Adipocyte (in vitro differentiated cells): Measurements from ENCODE around the gene TBC1D13.
"Not testable (repeated sequence)": the region's sequence is repeated elsewhere in the genome, so short reads cannot be mapped to it uniquely, and the experiment has no call there.

Source experiments
- DNase-seq: peaks from one replicate; pipeline ENCODE4 v3.0.0-alpha.2; 2015; ENCODE audit warnings: low read depth
- H3K27me3 ChIP-seq: replicated peaks from 2 replicates; pipeline ENCODE4 v1.7.0; 2013; ENCODE audit warnings: mild to moderate bottlenecking, low read length, moderate library complexity; ENCODE audit not compliant: control insufficient read depth, insufficient read depth
- H3K36me3 ChIP-seq: 2 replicates; pipeline ENCODE4 v1.7.0; 2013; ENCODE audit warnings: low read length, mild to moderate bottlenecking, moderate library complexity; ENCODE audit not compliant: control insufficient read depth, insufficient read depth, severe bottlenecking
- H3K4me1 ChIP-seq: 2 replicates; pipeline ENCODE4 v1.7.0; 2013; ENCODE audit warnings: mild to moderate bottlenecking, low read length, moderate library complexity; ENCODE audit not compliant: control insufficient read depth, insufficient read depth
- H3K4me3 ChIP-seq: 2 replicates; pipeline ENCODE4 v1.7.0; 2013; ENCODE audit warnings: mild to moderate bottlenecking, low read length, moderate library complexity
- H3K9ac ChIP-seq: 2 replicates; pipeline ENCODE4 v1.7.0; 2013; ENCODE audit warnings: mild to moderate bottlenecking, low read length, moderate library complexity
- H3K9me3 ChIP-seq: 2 replicates; pipeline ENCODE4 v1.7.0; 2013; ENCODE audit warnings: mild to moderate bottlenecking, low read length, moderate library complexity; ENCODE audit not compliant: control insufficient read depth

Gene TBC1D13

GRCh38 chr9:128838338-128838737 is 51.3 kb downstream of the TBC1D13 start:
- Histone ChIP-seq H3K9ac (no peak overlapping the region), H3K4me1 (no peaks in the 10 kb centered on the region), H3K9me3 (no peaks in the 10 kb centered on the region), H3K27me3 (no peaks in the 10 kb centered on the region), H3K36me3 (no peaks in the 10 kb centered on the region), H3K4me3 (no peak overlapping the region)
- no peak for DNase-seq

GRCh38 chr9:128840524-128840923 is 53.5 kb downstream of the TBC1D13 start:
- H3K4me1 ChIP-seq = no peaks in the 10 kb centered on the region

GRCh38 chr9:128841694-128842492 is 54.8 kb downstream of the TBC1D13 start:
- Histone ChIP-seq H3K9ac (no peak overlapping the region), H3K9me3 (no peaks in the 10 kb centered on the region), H3K36me3 (no peaks in the 10 kb centered on the region), H3K4me3 (no peak overlapping the region), H3K4me1 (no peaks in the 10 kb centered on the region), H3K27me3 (no peaks in the 10 kb centered on the region)
- no peak for DNase-seq

More at GRCh38 chr9:128840524-128840923, 53.5 kb downstream of the TBC1D13 start:
- Histone ChIP-seq H3K36me3 (no peaks in the 10 kb centered on the region), H3K4me3 (no peak overlapping the region), H3K27me3 (no peaks in the 10 kb centered on the region), H3K9ac (no peak overlapping the region), H3K9me3 (no peaks in the 10 kb centered on the region)
- DNase-seq = no peak

GRCh38 chr9:128843171-128843570 is 56.1 kb downstream of the TBC1D13 start:
- H3K9ac ChIP-seq, H3K36me3 ChIP-seq, H3K27me3 ChIP-seq, DNase-seq, H3K4me1 ChIP-seq, H3K9me3 ChIP-seq, H3K4me3 ChIP-seq: not testable (repeated sequence)

DNA sequence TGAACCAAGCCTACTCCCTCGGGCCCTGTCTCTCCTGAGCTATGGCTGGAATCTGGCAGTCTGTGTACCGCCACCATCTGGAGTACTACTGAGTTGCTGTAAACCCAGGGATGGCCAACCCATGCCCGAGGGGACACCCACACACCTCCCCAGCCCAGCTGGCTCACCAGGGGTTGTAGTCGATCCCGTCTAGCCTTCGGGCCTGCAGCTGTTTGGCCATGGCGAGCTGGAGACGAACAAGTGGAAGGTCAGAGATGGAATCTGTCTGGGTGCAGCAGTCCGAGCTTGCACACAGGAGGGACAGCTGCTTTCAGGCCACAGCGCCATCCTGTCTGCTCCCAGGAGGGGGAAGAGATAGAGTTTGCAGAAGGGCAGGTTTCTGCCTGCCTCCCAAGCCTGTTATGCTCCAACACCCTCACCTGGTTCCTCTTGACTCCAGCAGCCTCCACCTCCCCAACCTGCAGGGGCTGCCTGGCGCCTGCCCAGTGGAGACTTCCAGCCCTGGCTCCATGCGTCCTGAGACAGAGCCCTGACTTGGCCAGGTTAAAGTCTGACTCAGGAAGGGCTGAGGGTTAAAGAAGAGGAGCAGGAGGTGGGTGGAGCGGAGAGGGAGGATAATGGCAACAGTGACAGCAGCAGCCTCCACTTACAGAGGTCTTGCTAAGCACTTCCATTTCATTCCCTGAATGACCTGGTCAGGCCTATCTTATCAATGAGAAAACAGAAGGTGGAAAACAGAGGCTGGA is 58.3 kb downstream of the TBC1D13 start:
- no peaks in the 10 kb centered on the region for H3K4me1 ChIP-seq
- no peak overlapping the region for H3K9ac ChIP-seq
- H3K4me3 ChIP-seq = no peak overlapping the region
- no peaks in the 10 kb centered on the region for H3K27me3 ChIP-seq
- DNase-seq = peak; percentile 7
- peaks cover 3% of the 10 kb centered on the region for H3K9me3 ChIP-seq
- H3K36me3 ChIP-seq = no peaks in the 10 kb centered on the region

DNA sequence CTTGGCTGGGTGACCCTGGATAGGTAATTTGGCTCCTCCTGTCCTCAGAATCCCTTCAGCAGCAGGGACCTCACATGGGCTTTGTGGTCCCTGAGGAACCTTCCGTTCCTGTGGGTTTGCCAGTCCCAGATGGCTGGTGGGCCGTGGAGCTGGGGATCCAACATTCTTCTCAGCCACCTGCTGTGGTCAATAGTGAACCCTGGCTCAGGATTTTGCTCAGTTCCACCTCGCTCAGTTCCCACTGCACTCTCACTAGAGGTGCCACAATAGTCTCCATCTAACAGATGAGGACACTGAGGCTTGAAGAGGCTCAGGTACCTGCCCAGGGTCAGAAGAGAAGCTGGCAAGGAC is 59.6 kb downstream of the TBC1D13 start:
- Histone ChIP-seq H3K4me1 (no peaks in the 10 kb centered on the region), H3K36me3 (no peaks in the 10 kb centered on the region), H3K9me3 (peaks cover 3% of the 10 kb centered on the region), H3K4me3 (no peak overlapping the region), H3K9ac (no peak overlapping the region), H3K27me3 (no peaks in the 10 kb centered on the region)
- DNase-seq = no peak

DNA sequence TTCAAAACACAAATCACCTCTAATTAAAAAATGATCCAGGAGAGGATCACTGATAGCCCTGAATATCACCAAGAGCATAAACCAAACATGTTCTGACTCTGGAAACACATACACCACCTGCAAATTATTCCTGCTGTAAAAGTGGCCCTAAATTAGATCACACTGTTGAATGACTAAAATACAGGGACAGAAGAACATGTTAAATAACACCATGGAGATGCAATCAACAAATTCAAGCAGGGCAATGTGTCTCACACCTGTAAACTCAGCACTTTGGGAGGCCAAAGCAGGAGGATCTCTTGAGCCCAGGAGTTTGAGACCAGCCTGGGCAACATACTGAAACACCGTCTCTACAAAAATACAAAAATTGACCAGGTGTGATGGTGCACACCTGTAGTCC is 60.8 kb downstream of the TBC1D13 start:
- Histone ChIP-seq H3K9ac (no peak overlapping the region), H3K9me3 (peaks cover 3% of the 10 kb centered on the region), H3K36me3 (no peaks in the 10 kb centered on the region), H3K4me1 (peaks cover 2% of the 10 kb centered on the region), H3K27me3 (no peaks in the 10 kb centered on the region), H3K4me3 (no peak overlapping the region)
- DNase-seq = no peak

DNA sequence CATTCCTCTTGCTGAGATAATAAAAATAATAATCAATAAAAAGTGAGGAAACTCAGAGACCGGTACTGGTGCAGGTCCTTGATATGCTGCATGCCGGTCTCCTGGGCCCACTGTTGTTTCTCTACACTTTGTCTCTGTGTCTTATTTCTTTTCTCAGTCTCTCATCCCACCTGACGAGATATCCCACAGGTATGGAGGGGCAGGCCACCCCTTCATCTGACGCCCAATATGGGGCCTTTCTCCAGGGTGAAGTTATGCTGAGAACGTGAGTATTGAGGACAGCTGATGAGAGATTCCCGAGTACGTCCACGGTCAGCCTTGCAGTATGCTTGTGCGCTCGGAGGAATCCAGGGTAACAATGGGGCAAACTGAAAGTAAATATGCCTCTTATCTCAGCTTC is 64.0 kb downstream of the TBC1D13 start:
- DNase-seq, H3K4me3 ChIP-seq, H3K9me3 ChIP-seq, H3K4me1 ChIP-seq, H3K27me3 ChIP-seq, H3K9ac ChIP-seq, H3K36me3 ChIP-seq: not testable (repeated sequence)

DNA sequence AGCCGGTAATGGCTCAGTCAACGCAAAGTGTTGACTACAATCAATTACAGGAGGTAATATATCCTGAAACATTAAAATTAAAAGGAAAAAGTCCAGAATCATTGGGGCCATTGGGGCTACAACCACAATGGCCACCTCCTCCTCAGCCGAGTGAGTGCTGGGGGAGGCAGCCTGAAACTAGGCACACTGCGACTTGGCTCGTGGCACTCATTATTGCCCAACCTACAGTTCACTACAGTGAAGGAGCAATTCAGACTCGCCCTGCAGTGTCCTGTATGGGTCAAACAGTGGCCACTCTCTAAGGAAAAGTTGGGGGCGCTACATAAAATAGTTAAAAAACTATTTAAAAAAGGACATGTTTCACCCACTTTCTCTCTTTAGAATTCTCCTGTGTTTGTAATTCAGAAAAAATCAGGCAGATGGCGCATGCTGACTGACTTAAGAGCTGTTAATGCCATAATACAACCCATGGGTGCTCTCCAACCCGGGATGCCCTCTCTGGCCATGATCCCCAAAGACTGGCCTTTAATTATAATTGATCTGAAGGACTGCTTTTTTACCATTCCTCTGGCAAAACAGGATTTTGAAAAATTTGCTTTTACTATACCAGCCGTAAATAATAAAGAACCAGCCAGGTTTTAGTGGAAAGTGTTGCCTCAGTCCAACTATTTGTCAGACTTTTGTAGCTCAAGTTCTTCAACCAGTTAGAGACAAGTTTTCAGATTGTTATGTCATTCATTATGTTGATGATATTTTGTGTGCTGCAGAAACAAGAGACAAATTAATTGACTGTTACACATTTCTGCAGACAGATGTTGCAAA is 64.9 kb downstream of the TBC1D13 start:
- not testable (repeated sequence) for H3K36me3 ChIP-seq, H3K4me1 ChIP-seq, H3K27me3 ChIP-seq, H3K9me3 ChIP-seq, H3K4me3 ChIP-seq, H3K9ac ChIP-seq
- DNase-seq = peak; percentile 74

- not testable (repeated sequence) for H3K9me3 ChIP-seq, DNase-seq, H3K4me1 ChIP-seq, H3K36me3 ChIP-seq, H3K27me3 ChIP-seq, H3K9ac ChIP-seq, H3K4me3 ChIP-seq
These were observed 65.6 kb downstream of the TBC1D13 start for GRCh38 chr9:128852646-128853045.

- not testable (repeated sequence) for H3K36me3 ChIP-seq, H3K9ac ChIP-seq, H3K4me3 ChIP-seq, H3K27me3 ChIP-seq, H3K9me3 ChIP-seq, H3K4me1 ChIP-seq, DNase-seq
These were observed 67.4 kb downstream of the TBC1D13 start for GRCh38 chr9:128854454-128854853.
